ENCODE data around the gene RNF150. TPM values are rescaled to one million over a fixed set of nuclear protein-coding genes. Genes with fewer than 3 reads are reported as not detected.

RNF150 gene
- total RNA-seq, 2 donors from 2014 or later, result 2.3 to 4.6 TPM

GRCh38 chr4:141022111-141022695 lies 111.1 kb downstream of the RNF150 start:
- H3K27ac ChIP-seq, result no peak overlapping the region
- intact Hi-C loops (cut with DNase I), result no loop called here
- no peak overlapping the region for H3K4me3 ChIP-seq
- no peaks in the 10 kb centered on the region for H3K9me3 ChIP-seq
- DNase-seq (no peak), ATAC-seq (no peak)
- no peak for TF ChIP-seq CTCF (IDR thresholded peaks at IDR 0.05)
- no peak for TF ChIP-seq POLR2A (IDR thresholded peaks at IDR 0.05)
- no peaks in the 10 kb centered on the region for H3K36me3 ChIP-seq (replicated peaks in 1 of 2; ENCODE audit: insufficient read depth in 1 of 2, low read depth in 2 of 2)
- no peaks in the 10 kb centered on the region for H3K4me1 ChIP-seq
- WGBS, 2 donors, result 71 to 81% methylated on average over 3 of the region's 3 CpGs
- no peaks in the 10 kb centered on the region for H3K27me3 ChIP-seq

- Histone ChIP-seq H3K36me3 (replicated peaks in 1 of 2; ENCODE audit: insufficient read depth in 1 of 2, low read depth in 2 of 2) (no peaks in the 10 kb centered on the region), H3K4me3 (no peak overlapping the region), H3K4me1 (no peaks in the 10 kb centered on the region), H3K27me3 (no peaks in the 10 kb centered on the region), H3K27ac (no peak overlapping the region), H3K9me3 (no peaks in the 10 kb centered on the region)
- ATAC-seq (no peak), DNase-seq (no peak)
- TF ChIP-seq CTCF (IDR thresholded peaks at IDR 0.05), result no peak
- TF ChIP-seq POLR2A (IDR thresholded peaks at IDR 0.05), result no peak
- 77 to 78% methylated on average over 3 of the region's 3 CpGs for WGBS, 2 donors
- intact Hi-C loops (cut with DNase I), result no loop called here
Measured at GRCh38 chr4:141021397-141022110, 111.7 kb downstream of the RNF150 start.

- H3K36me3 ChIP-seq (replicated peaks in 1 of 2; ENCODE audit: insufficient read depth in 1 of 2, low read depth in 2 of 2), result no peaks in the 10 kb centered on the region
- no peaks in the 10 kb centered on the region for H3K27me3 ChIP-seq
- no peak for ATAC-seq
- H3K4me1 ChIP-seq, result no peaks in the 10 kb centered on the region
- H3K27ac ChIP-seq, result no peak overlapping the region
- no peak overlapping the region for H3K4me3 ChIP-seq
- H3K9me3 ChIP-seq, result no peaks in the 10 kb centered on the region
- TF ChIP-seq POLR2A (IDR thresholded peaks at IDR 0.05), result no peak
- no peak for TF ChIP-seq CTCF (IDR thresholded peaks at IDR 0.05)
- 73 to 82% methylated on average over 3 of the region's 3 CpGs for WGBS, 2 donors
- DNase-seq, result no peak
- intact Hi-C loops (cut with DNase I), result no loop called here
Measured at GRCh38 chr4:141020801-141021261, 112.4 kb downstream of the RNF150 start.

- ATAC-seq, result no peak
- 69 to 76% methylated on average over 4 of the region's 4 CpGs for WGBS, 2 donors
- no peaks in the 10 kb centered on the region for H3K27me3 ChIP-seq
- DNase-seq, result no peak
- no peak overlapping the region for H3K4me3 ChIP-seq
- no peaks in the 10 kb centered on the region for H3K9me3 ChIP-seq
- no peaks in the 10 kb centered on the region for H3K36me3 ChIP-seq (replicated peaks in 1 of 2; ENCODE audit: insufficient read depth in 1 of 2, low read depth in 2 of 2)
- no peak overlapping the region for H3K27ac ChIP-seq
- intact Hi-C loops (cut with DNase I), result no loop called here
- TF ChIP-seq POLR2A (IDR thresholded peaks at IDR 0.05) (no peak), CTCF (IDR thresholded peaks at IDR 0.05) (no peak)
- no peaks in the 10 kb centered on the region for H3K4me1 ChIP-seq
Measured at GRCh38 chr4:141019768-141020167, 113.5 kb downstream of the RNF150 start.

Data from body of pancreas (tissue), 4 donors.